Measurements from ENCODE around the gene BMPR1B.

The BMPR1B gene

GRCh38 chr4:95198961-95199360, 441.2 kb downstream of the BMPR1B start:
- no peak for DNase-seq

DNA sequence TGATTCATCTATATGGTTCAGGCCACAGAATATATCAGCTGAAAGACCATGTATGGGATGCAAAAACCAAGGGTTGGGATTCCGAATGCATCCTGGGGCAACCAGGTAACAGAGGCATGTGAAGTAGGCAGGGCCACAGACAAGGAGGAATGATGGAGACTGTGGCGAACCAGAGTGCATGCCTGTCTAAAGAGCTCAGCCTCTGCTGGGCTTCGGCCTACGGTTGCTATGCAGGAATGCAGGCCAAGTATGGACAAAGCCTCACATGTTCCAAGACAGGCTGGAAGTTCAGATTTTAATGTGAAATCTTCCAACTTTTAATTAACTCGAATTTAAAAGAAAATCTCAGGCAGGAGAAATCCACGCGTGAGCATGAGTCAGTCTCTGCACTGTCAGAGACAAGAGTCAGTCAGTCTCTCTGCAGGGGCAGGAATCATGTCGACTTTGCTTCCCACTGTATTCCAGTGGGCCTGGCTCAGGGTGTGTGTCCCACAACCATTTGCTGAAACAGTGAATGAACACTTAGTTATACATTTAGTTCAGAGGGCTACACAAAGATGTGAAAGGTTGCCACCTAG, 446.6 kb downstream of the BMPR1B start:
- no peak for DNase-seq

DNA sequence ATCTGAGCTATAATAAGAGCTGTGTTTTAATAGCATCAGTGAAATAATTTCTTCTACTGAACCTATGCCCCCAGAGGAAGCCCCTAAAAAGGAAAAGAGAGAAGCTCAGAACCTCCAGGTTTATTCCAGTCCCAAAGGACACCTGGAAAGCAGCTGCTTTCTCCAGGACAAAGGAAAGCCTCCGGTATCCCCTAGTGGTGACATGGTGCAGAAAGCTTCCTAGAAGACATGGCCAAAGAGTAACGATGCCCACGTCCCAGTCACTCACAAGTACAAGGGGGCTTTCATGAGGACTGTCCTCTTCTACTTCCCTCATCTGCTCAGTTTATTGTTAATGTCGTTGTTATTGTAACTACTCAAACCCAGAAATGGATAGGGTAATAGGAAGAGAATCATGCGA, 447.1 kb downstream of the BMPR1B start:
- no peak for DNase-seq
